GM12864 (cell line): ENCODE measurements around the gene SLC29A3.

ENCODE experiments used
- DNase-seq: peaks from one replicate; pipeline ENCODE4 v3.0.0-alpha.2; 2011; ENCODE audit warnings: low read depth
- H3K4me3 ChIP-seq: 2 replicates; pipeline ENCODE4 v1.5.1; 2011; ENCODE audit warnings: mild to moderate bottlenecking, low read depth, low read length, control low read depth
- CTCF ChIP-seq: IDR thresholded peaks from 2 replicates; pipeline ENCODE4 v1.5.1; 2011; ENCODE audit warnings: low read depth, mild to moderate bottlenecking, moderate library complexity, low read length, control low read depth, inconsistent platforms; ENCODE audit errors: missing control alignments

The SLC29A3 gene

GRCh38 chr10:71409516-71410104 lies 90.6 kb downstream of the SLC29A3 start:
- no peak for DNase-seq

More at GRCh38 chr10:71409516-71410104, 90.6 kb downstream of the SLC29A3 start:
- H3K4me3 ChIP-seq, result no peak overlapping the region
- no peak for TF ChIP-seq CTCF
